HG03521 (cell line): ENCODE results near the gene ZNF581.

Source experiments
- ATAC-seq: cut with Tn5 transposase; IDR thresholded peaks from one replicate; pipeline ENCODE4 v1.9.1; 2021; ENCODE audit warnings: mild to moderate bottlenecking, moderate library complexity; ENCODE audit not compliant: unreplicated experiment

ZNF581 gene

DNA sequence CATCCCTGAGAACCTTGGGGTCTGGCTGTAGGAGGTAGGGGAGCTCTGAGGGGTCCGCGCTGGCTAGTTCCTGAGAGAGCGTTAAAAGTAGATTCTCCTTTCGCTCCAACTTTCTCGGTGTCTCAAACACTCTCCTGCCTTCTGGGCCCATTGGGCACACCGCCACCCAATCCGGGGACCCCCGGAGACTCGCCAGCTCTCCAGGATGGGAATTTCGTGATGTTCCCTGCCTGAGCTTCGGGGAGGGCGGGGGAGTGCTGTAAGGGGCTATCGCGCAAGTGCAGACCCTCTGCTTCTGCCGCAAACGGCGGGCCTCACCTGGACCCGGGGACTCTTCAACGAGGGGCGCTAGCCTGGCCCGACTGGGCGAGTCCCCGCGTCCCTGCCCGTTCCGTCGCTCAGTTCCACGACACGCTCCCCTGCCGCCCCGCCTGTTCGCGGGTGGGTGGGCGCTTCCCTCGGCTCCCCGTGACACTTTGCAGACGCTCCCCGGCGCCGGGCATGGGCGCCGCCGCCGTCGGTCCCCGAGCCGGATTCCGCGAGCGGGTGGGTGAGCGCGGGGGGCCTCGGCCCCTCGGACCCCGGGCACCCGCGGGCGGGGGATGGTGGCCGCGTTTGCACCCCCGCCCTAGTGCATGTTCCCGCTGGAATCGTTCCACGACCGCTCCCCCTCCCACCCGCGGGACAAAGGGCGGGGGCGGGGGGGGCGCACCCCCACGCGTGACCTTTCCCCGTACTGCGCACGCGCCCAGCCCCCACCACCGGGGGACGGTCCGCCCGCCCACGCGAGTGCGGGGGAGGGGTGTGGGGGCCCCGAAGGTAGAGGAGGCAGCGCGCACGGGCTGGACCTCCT lies 4.5 kb downstream of the ZNF581 start, which contains the start of gene CCDC106:
Gene CCDC106 (plus strand): TSS at position 481 of the 853 bp plus-strand sequence. CDS start 835 bp downstream, outside the sequence.
- peak; percentile 27 for ATAC-seq

DNA sequence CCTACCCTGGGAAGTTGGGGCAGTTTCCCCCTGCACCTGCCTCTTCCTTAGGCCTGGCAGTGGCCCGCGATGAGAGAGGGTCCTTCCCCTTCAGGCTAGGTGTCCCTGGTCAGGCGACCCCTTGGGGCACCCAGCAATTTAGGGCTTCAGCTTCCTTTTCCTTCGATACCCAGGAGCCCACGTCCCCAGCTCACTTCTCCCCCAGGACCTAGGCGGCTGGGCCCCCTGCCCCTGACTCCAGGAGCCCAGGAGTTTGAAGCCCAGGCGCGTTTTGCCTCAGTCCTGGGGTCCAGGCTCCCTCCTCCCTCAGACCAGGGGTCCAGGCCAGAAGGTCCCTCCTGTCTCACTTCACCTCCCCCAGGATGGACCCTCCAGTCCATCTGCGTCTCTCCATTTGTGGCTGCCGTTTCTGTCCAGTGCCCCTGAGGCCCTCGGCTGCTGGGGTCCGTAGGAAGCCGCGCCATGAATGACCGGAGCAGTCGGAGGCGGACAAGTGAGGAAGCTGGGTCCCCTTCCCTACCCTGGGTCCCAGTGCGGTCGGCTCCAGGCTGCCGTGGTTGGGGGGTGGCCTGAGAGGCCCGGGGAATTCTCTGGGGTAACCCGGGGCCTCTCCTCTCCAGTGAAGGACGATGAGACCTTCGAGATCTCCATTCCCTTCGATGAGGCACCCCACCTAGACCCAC lies 5.3 kb downstream of the ZNF581 start:
- no peak for ATAC-seq

DNA sequence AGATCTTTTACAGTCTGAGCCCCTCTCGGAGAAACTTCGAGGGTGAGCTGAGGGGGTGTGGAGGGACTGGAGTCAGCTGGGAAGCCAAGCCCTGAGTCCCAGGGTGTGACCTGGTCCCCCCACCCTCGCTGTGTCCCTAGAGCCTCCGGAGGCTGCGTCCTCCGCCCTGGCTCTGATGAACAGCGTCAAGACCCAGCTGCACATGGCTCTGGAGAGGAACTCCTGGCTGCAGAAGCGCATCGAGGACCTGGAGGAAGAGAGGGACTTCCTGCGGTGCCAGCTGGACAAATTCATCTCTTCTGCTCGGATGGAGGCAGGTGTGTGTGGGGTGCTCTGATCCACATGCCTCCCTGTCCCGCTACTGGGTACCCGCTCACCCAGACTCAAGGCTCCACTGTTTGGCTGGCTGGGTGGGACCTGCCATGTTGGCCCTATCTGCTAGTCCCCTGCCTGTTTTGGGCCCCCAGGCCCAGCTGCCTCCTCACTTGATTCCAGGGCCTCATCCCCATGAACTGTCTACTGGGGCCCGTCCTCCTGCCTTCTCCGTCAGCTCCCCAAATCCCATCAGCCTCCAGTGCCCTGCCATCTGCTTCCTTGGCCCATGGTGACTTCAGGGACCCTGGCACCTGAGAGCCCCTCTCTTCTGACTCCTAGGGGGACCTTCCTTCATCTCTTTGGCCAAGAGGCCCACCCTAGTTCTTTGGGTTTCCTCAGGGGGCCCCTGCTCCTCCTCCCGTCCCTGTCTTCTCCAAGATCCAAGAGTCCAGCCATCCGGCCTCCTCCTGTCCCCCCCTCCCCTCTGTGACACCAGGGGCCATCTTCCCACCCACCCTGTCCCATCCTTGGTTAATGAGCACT lies 6.0 kb downstream of the ZNF581 start:
- no peak for ATAC-seq

DNA sequence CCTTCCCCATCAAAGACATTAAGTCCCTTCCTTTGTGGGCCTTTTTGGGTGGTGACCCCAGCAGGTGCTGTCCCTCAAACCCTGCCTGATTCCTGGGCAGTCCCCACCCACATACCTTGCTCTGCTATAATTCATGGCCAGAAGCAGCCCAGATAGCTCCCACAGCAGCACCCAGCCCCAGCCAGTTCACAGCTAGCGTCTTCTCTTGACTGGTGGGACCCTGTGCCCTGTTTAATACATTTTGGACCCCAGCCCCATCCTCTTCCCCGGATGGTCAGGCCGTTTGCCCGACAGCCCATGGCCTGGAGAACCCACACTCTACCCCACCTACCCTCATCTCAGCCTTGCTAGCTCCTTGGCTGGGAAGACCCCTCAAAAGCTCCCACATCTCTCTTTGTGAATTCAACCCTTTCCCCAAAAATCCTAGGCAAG lies 6.7 kb downstream of the ZNF581 start:
- no peak for ATAC-seq

DNA sequence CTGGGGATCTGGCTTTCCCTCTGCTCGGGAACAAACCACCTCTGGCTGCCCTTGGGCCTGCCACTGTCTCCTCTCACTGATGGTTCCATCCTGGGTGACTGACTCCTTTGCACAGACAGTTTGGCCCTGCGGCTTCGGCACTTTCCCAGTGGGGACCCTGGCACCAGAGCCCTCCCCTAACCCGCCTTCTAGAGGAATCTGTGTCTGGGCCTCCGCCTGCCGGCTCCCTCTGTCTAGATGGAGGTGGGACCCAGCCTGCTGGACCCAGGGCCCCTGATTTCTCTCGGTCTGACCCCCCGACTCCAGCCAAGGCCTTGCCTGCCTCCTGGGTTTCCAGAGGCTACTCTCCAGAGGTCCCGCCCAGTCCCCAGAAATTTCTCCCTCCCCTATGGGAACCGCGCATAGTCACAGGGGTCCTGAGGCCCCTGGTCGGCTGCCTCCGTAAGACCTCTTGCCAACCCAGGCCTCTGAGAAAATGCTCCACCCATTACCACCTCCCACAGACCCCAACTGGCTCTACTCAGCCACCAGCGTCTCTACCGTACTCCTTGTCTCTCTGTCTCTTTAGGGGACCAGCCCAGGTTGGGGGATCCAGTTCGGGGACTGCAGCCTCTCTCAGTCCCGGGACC lies 7.3 kb downstream of the ZNF581 start:
- ATAC-seq, result no peak

DNA sequence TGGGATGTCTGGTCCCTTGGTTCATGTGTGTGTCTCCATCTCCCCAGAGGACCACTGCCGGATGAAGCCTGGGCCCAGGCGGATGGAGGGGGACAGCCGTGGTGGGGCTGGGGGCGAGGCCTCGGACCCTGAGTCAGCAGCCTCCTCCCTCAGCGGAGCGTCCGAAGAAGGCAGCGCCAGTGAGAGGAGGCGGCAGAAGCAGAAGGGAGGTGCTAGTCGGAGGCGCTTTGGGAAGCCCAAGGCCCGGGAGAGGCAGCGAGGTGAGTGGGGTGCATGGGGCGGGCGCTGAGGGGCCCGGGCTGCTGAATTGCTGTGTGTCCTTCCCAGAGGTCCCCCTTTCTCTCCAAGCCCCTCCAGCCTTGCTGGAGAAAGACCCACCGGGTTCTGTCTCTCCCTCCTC lies 7.8 kb downstream of the ZNF581 start:
- ATAC-seq, result no peak

DNA sequence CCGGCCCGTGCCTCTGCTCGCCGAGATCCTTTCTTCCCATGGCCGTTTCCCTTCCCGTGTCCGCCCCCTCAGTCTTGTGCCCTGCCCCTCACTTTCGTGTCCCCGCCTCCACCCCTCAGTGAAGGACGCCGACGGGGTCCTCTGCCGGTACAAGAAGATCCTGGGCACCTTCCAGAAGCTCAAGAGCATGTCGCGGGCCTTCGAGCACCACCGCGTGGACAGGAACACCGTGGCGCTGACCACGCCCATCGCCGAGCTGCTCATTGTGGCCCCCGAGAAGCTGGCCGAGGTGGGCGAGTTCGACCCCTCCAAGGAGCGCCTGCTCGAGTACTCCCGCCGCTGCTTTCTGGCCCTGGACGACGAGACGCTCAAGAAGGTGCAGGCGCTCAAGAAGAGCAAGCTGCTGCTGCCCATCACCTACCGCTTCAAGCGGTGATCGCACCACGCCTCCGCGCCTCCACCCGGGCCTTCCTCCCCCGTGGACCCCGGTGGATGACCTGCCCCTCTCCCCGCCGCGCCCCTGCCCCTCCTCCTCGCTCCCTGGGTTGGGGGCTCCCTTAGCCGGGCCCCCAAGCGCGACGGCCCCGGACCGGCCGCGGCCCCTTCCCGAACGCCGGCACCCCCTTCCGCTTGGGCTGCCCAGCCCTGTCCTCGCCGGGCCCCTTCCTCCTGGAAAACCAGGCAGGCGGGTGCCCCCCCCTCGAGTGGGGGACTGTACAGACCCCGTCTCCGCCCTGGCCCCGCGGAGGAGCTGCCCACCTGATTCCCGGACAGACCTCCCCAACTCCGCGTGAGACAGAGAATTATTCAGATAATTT lies 9.1 kb downstream of the ZNF581 start:
- no peak for ATAC-seq

DNA sequence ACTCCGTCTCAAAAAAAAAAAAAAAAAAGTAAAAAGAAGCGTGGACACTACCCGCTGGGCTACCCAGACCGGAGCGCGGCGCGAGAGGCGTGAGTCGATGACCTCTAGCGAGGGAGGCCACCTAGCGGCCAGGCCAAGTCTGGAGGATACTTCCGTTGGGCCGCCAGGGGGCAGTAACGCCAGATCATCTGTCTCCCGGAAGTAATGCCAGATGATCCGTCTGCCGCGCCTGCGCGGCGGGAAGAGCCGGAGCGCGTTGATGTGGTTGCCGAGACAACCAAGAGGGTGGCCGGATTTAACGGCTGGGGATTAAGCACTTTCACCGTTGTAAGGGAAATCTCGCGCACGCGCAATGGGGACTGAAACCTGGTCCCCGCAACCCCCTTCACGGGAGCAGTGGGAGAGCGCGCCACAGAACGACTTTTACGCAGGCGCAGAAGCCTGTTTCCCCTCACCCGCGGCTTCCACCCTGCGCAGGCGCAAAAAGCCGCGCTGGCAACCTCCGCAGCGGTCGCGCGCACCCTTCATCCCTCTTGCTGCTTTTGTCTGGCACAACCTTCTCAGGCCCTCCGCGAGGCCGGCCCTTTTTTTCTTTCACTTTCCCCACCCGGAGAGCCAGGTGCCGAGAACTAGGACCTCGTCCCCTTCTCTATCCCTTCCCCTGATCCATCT lies 10.3 kb downstream of the ZNF581 start:
- ATAC-seq, result peak; percentile 46

DNA sequence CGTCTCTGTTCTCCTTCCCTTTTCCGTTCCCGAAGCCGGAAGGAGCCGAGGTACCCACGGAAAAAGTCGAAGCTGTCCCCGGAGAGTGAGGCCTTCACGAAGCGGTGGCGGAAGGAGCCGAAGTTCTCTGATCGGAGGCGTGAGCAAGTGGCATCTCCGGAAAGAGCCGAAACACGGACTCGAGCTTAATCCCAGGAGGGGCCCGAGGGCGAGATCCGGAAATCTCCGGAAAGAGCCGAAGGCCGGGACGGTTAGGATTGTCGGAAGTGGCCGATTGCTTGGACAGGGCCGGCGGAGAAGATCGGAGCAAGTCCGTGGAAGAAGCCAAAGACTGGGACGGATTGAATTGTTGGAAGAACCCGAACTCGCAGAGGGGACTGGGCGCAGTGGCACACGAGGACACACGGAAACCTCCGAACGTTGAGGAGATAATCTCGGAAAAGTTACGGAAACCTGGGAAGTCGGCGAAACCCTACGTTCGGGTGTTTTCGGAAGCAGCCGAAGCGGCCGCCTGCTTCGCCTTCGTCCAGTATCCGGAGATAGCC lies 10.9 kb downstream of the ZNF581 start:
- peak; percentile 58 for ATAC-seq

DNA sequence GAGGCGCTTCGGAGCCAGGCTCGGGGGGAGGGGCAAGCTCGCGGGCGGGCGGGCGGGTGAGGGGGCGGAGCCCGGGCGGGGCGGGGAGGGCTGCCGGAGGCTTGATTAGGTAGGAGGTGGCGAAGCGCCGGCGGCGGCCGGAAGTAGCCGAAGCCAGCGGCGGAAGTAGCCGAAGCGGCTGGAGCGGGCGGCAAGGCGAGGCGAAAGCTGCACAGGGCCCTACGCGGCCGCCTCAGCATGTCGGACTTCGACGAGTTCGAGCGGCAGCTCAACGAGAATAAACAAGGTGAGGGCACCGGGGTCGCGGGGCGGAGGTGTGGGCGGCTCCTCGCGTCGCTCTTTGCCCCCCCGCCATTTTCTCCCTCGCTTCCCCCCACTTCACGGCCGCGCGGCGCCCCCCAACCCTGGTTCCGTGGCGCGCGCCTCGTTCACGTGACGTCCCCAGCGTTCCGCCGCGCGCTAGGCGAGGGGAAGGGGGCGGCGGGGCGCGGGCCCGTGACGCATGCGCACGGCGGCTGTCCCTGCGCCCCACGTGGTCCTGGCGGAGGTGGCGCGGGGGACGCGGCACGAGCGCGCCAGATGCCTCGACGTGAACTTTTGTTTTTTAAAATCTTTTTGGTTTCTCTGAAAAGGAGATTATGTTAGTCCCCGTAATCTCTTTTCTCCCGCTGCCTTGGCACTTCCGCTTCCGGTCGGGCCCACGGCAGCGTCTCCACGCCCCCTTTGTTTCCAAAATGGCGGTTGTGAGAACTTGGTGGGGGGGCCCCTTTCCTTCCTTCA lies 11.6 kb downstream of the ZNF581 start, which contains the start of gene U2AF2:
Gene U2AF2 (plus strand): TSS at position 168 of the 780 bp plus-strand sequence. CDS start 70 bp downstream, at position 238.
- ATAC-seq, result peak; percentile 28

DNA sequence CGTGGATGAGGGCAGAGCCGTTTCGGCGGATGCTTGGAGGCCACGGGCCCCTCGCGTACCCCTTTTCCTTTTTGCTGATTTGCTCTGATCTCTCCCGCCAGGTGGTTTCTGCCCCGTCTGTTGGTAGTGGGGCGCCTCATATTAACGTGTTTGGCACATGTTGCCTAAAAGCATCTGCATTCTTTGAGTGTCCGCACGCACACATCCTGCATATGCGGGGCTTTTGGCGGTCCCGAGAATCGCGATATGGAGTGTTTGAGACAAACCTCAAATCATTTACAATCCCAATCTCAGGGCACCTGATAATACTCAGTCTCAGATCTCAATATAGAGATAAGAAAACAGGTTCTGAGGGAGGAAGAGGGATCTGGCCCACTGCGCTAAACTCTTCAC lies 12.2 kb downstream of the ZNF581 start:
- no peak for ATAC-seq

DNA sequence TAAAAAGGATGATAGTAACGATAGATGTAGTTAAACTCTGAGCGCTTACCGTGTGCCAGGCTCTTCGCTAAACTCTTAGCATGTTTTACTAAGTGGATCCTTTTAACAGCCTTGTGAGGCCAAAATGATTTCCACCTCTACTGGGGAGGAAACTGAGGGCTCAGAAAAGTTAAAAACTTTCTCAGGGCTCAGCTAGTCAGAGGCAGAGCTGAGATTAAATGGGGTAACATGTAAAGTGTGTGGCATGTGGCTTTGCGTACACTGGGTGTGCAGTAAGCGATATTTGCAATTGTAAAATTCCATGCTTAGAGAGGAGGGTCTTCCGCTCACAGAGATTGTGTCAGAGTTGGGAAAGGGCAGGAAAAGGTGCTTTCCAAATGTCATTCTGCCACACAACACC lies 13.1 kb downstream of the ZNF581 start:
- ATAC-seq, result no peak

DNA sequence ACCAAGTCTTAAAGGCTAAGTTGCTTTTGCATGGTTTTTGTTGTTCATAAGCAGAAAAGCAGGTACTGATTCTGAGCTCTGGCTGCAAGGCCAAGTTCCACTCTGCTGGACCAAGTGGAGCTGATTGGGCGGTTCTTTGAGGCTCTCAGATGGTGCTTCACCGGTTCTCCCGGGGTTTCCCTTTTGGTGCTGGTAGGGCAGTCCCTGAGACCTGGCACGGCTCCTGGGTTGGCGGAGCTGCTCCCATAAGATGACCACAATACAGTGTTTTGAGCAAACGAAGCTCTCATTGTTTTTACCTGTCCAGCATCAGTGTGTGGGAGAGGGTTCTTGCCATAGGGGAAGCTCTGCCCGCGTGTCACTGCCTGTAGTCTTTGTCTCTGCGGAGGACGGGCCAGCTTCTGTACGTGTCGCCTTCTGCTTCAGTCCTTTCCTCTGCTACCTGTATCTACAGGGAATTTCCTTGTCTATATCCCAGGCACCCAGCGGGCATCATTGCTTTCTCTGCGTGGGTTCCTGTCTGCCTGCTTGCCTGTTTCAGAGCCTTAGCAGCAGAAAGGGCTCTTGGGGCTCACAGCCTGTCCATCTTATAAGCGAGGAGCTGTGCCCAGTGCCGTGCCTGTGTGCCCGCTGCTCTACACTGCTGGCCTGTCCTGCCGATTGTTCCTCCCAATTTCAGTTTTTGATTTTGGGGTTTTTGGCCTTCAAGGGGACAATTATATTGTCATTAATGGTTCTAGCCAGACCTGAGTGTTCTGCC lies 13.7 kb downstream of the ZNF581 start:
- ATAC-seq, result no peak

DNA sequence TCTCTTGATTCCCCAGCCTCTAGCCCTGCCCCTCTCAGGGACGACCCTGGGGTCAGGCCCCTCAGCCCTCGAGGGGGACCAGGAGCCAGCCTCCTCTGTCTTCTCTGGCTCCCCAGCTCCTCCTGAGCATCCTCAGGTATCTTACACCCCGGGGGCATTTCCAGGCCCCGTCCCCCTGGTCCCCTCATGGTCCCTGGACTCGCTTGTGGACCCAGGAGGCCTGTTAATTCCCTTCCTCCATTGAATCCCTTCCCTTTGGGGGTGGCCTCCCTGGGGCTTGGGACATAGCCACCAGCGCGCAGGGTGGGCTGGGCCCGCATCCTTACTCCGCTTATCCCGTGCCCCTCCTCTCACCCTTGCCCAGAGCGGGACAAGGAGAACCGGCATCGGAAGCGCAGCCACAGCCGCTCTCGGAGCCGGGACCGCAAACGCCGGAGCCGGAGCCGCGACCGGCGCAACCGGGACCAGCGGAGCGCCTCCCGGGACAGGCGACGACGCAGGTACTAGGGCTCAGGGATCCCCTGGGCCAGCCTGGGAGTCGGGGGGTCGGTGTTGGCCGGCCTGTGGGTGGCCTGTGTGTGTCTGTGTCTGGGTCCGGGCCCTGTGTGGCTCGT lies 15.5 kb downstream of the ZNF581 start:
- ATAC-seq, result no peak

DNA sequence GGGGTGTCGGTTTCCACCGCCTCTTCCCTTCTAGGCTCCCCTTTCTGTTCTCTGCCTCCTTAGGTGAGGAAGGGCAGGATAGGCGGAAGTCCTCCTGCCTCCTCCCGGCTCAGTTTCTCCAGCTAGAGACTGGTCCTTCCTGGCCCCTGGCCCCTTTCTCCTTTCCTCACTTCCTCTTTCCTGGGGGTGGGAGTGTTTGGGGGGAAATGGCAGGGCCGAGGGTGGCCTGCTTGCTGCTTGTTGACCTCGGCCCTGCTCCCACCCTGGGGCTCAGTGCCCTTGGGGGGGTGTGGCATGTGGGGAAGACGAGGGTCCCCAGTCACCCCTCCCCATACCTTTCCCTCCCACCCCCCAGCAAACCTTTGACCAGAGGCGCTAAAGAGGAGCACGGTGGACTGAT lies 16.4 kb downstream of the ZNF581 start:
- no peak for ATAC-seq

DNA sequence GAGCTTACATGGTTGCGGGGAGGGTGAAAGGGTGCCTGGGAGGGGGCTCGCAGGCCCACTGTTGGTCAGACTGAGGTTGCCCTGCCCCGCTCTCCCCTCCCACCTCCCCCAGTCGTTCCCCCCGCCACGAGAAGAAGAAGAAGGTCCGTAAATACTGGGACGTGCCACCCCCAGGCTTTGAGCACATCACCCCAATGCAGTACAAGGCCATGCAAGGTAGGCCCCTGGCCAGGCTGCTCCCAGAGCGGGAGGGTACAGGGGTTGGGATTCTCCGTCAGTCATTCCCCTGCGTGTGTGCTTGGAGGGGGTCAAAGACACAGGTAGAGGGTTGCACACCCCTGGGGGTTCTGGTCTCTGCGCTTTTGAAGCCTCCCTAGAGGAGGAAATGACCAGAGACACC lies 17.0 kb downstream of the ZNF581 start:
- ATAC-seq, result no peak

DNA sequence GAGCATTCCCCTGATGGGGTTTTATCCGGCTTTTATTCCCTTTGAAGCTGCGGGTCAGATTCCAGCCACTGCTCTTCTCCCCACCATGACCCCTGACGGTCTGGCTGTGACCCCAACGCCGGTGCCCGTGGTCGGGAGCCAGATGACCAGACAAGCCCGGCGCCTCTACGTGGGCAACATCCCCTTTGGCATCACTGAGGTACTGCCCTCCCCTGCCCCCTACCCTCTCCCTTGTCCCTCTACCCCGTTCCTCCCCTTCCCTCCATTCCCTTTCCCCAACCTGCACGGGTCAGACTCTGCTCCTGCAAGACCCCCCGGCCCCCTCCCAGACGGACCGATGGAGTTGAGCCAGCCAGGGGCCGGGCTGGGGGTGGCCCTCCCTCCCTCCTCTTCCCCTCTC lies 17.5 kb downstream of the ZNF581 start:
- ATAC-seq, result no peak
